ENCODE measurements around the gene PLA2G10. TPM values are rescaled to one million over a fixed set of nuclear protein-coding genes. Genes with fewer than 3 reads are reported as not detected.

PLA2G10 gene, protein sequence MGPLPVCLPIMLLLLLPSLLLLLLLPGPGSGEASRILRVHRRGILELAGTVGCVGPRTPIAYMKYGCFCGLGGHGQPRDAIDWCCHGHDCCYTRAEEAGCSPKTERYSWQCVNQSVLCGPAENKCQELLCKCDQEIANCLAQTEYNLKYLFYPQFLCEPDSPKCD
- total RNA-seq (2022; extraction: Qiagen RNA extraction; ENCODE audit: low read depth), result 0.17 to 0.25 TPM in 2 of 5 replicates, not detected in the others

DNA sequence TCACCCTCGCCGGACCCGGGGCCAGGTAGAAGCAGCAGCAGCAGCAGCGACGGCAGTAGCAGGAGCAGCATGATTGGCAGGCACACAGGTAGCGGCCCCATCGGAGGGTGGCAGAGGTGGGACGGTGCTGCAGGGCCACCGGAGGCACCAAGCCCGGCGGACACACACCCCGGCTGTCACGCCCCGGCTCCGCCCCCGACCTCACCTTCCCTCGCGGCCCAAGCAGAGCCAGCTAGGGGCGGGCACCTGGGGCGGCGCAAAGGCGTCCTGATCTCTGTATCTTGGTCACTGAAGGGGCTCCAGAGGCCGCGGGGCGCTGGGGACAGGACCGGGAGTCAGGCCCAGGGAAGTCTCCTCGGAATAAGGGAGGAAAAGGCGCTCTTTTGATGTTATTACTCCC, at the start of gene PLA2G10:
Gene PLA2G10 (minus strand): TSS at position 180 of the 400 bp plus-strand sequence. CDS start 79 bp downstream, at position 101.

DNA sequence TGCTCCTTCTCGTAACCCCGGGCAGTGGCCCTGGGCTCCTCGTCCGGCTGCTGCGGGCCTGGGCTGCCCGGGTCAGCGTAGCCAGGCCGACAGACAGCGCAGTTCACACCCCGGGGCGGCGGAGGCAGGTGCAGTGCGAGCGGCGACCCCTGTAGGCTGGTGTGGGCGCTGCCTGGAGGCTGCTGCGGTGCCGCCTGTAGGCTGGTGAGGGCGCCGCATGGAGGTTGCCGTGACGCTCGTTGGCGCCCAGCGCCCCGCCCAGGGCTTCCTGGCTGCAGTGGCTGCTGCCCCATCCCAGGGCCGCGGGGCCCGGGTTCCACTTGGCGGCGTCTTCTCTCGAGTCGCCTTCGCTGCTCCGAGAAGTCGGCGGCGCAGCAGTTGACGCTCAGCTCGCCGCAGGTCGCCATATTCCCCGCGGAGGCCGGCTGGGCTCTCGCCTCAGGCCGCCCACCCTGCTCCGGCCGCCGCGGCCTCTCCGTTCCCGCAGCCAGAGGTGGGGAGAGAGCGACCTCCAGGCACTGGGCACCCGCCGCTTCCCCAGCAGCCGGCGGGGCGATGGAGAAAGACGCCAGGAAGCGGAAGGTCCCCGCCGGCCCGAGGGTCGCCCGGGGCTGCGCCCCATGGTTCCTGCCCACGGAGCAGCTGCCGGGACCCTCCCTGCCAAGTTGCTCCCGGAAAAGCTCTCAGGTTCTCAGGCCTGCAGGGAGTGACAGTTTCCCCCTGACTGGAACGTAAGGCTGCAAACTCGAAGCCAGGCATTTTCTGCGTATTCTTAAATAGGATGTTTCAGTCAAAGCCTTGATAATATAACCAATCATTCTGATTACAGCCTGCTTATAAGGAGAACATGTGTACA, 48.4 kb upstream of the PLA2G10 start, which contains the start of gene NPIPA2:
Gene NPIPA2 (plus strand): TSS at position 261 of the 856 bp plus-strand sequence. CDS start 5,533 bp downstream, outside the sequence.

DNA sequence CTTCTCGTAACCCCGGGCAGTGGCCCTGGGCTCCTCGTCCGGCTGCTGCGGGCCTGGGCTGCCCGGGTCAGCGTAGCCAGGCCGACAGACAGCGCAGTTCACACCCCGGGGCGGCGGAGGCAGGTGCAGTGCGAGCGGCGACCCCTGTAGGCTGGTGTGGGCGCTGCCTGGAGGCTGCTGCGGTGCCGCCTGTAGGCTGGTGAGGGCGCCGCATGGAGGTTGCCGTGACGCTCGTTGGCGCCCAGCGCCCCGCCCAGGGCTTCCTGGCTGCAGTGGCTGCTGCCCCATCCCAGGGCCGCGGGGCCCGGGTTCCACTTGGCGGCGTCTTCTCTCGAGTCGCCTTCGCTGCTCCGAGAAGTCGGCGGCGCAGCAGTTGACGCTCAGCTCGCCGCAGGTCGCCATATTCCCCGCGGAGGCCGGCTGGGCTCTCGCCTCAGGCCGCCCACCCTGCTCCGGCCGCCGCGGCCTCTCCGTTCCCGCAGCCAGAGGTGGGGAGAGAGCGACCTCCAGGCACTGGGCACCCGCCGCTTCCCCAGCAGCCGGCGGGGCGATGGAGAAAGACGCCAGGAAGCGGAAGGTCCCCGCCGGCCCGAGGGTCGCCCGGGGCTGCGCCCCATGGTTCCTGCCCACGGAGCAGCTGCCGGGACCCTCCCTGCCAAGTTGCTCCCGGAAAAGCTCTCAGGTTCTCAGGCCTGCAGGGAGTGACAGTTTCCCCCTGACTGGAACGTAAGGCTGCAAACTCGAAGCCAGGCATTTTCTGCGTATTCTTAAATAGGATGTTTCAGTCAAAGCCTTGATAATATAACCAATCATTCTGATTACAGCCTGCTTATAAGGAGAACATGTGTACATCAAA, 9.3 kb upstream of the PLA2G10 start, which contains the start of gene NPIPA3:
Gene NPIPA3 (plus strand): TSS at position 256 of the 856 bp plus-strand sequence. CDS start 5,533 bp downstream, outside the sequence.

DNA sequence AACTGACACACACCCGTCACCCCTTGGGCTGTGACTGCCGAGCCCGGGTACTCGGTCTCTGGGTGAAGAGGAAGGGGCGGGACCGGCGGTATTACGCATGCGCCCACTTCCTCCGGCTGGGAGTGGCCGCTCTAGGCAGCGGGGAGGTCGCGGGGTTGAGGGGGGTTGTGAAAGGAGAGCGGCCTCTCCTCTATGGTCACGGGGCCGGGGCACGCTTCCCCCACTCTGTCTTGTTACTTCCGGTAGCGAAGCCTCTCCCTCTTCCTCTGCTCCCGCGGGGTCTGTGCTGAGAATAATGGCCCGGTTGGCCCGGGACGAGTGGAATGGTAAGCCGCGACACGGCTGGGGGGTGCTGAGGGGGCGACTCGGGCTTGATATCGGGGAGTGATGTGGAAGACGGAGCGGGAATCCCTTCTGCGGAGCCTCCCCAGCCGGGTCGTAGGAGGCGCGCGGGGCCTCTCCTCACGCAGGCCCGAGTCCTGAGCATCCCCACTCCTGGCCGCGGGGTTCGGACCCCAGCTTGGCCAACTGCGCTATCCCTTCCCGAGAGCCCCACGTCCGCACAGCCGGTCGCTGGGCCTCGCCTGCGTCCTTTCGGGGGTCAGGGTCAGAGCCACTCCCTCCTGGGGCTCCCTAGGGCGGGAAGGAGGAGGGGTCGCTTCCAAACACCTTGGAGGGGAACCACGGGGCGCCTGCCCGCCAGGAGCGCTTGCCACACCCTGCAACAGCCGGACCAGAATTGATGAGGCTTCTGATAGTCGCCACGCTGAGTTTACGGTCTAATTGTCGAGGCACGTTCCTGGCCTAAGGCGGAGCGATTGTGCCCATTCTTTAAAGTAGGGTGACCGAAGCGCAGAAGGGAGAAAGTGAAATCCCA, 61.2 kb downstream of the PLA2G10 start, which contains the start of gene BFAR:
Gene BFAR (plus strand): TSS at position 259 of the 877 bp plus-strand sequence. CDS start 11,396 bp downstream, outside the sequence.

DNA sequence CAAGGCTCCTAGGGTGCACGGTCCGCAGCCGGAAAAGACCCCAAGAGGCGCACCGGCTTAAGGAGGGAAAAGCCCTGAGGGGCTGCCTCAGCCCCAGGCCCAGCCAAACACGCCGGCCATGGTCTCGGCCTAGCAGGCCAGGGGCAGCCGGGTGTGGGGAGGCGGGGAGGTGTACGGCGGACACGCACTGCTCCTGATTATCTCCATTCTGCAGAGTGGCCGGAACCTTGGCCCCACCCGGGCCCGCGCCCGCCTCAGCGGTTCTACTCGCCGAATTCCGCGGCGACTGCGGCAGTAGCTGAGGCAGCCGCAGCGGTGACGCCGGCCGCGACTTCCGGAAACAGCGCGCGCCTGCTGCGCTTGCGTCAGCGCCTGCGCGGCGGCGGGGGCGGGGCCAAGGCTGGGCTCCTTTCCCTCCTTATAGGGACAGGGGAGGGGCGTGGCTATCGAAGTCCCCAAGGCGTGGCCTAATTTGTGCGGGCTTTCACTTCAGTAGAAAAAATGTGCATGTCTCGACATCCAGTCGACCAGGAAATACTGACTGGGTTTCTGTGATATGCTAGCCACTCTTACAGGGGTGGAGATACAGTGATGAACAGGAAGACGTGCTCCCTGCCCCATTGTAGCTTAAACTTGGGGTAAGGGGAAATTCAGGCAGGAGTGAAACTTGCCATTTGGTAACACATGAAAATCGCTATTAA, 64.0 kb downstream of the PLA2G10 start, which contains the start of gene PARN:
Gene PARN (minus strand): TSS at position 342 of the 701 bp plus-strand sequence. CDS start 135 bp downstream, at position 207.

Other genes with a start within 250 kb of the PLA2G10 start
- gene PARN, start 64.0 kb downstream of the PLA2G10 start, total RNA-seq (2022; extraction: Qiagen RNA extraction; ENCODE audit: low read depth), result 34.3 to 44.2 TPM (median 38.4 TPM) in 5 replicates
- gene BFAR, start 61.4 kb downstream of the PLA2G10 start, total RNA-seq (2022; extraction: Qiagen RNA extraction; ENCODE audit: low read depth), result 79.6 to 97.0 TPM (median 92.3 TPM) in 5 replicates
- 1.1 to 1.9 TPM (median 1.3 TPM) in 5 replicates for gene NPIPA3, start 9.1 kb upstream of the PLA2G10 start, total RNA-seq (2022; extraction: Qiagen RNA extraction; ENCODE audit: low read depth)
- gene NPIPA2, start 48.2 kb upstream of the PLA2G10 start, total RNA-seq (2022; extraction: Qiagen RNA extraction; ENCODE audit: low read depth), result 0.39 to 2.0 TPM (median 1.1 TPM) in 5 replicates
- gene NOMO1, start 139.4 kb upstream of the PLA2G10 start, total RNA-seq (2022; extraction: Qiagen RNA extraction; ENCODE audit: low read depth), result 92.3 to 104 TPM (median 95.3 TPM) in 5 replicates
- 31.2 to 51.6 TPM (median 49.4 TPM) in 5 replicates for gene NPIPA1, start 243.1 kb upstream of the PLA2G10 start, total RNA-seq (2022; extraction: Qiagen RNA extraction; ENCODE audit: low read depth)

Measured in A549 treated with DMSO at 1 μM for 4 hours (cell line).